ENCODE results near the gene EYS.
"Not testable (repeated sequence)": the region's sequence is repeated elsewhere in the genome, so short reads cannot be mapped to it uniquely, and the experiment has no call there.

Gene EYS

GRCh38 chr6:63816401-63816981 lies 1890.5 kb downstream of the EYS start:
- DNase-seq (ENCODE audit: low read depth): no peak

GRCh38 chr6:63814459-63814858 lies 1892.6 kb downstream of the EYS start:
- no peak for DNase-seq (ENCODE audit: low read depth)

GRCh38 chr6:63813566-63814120 lies 1893.4 kb downstream of the EYS start:
- no peak for DNase-seq (ENCODE audit: low read depth)

GRCh38 chr6:63808576-63808975 lies 1898.5 kb downstream of the EYS start:
- DNase-seq (ENCODE audit: low read depth): no peak

GRCh38 chr6:63807056-63807455 lies 1900.0 kb downstream of the EYS start:
- no peak for DNase-seq (ENCODE audit: low read depth)

GRCh38 chr6:63806573-63806913 lies 1900.5 kb downstream of the EYS start:
- DNase-seq (ENCODE audit: low read depth): no peak

- no peak for DNase-seq (ENCODE audit: low read depth)
Observed at GRCh38 chr6:63805808-63806572, 1901.0 kb downstream of the EYS start.

GRCh38 chr6:63805345-63805744 lies 1901.7 kb downstream of the EYS start:
- no peak for DNase-seq (ENCODE audit: low read depth)

- DNase-seq (ENCODE audit: low read depth): no peak
Observed at GRCh38 chr6:63804381-63804956, 1902.6 kb downstream of the EYS start.

GRCh38 chr6:63803371-63803770 lies 1903.7 kb downstream of the EYS start:
- DNase-seq (ENCODE audit: low read depth): no peak

GRCh38 chr6:63802606-63803206 lies 1904.3 kb downstream of the EYS start:
- no peak for DNase-seq (ENCODE audit: low read depth)

- not testable (repeated sequence) for DNase-seq (ENCODE audit: low read depth)
Observed at GRCh38 chr6:63800386-63800785, 1906.6 kb downstream of the EYS start.

- DNase-seq (ENCODE audit: low read depth): no peak
Observed at GRCh38 chr6:63799813-63800212, 1907.2 kb downstream of the EYS start.

- DNase-seq (ENCODE audit: low read depth): no peak
Observed at GRCh38 chr6:63799313-63799712, 1907.7 kb downstream of the EYS start.

- no peak for DNase-seq (ENCODE audit: low read depth)
Observed at GRCh38 chr6:63798378-63798777, 1908.6 kb downstream of the EYS start.

GRCh38 chr6:63797721-63798120 lies 1909.3 kb downstream of the EYS start:
- DNase-seq (ENCODE audit: low read depth): no peak

GRCh38 chr6:63795826-63796225 lies 1911.2 kb downstream of the EYS start:
- no peak for DNase-seq (ENCODE audit: low read depth)

- no peak for DNase-seq (ENCODE audit: low read depth)
Observed at GRCh38 chr6:63795006-63795405, 1912.0 kb downstream of the EYS start.

GRCh38 chr6:63793465-63794137 lies 1913.4 kb downstream of the EYS start:
- no peak for DNase-seq (ENCODE audit: low read depth)

- no peak for DNase-seq (ENCODE audit: low read depth)
Observed at GRCh38 chr6:63792736-63793464, 1914.1 kb downstream of the EYS start.

GRCh38 chr6:63790334-63790733 lies 1916.7 kb downstream of the EYS start:
- DNase-seq (ENCODE audit: low read depth): no peak

GRCh38 chr6:63789699-63790098 lies 1917.3 kb downstream of the EYS start:
- no peak for DNase-seq (ENCODE audit: low read depth)
